Glutamatergic neuron (in vitro differentiated cells): ENCODE data around the gene SPTBN1. TPM values are rescaled to one million over a fixed set of nuclear protein-coding genes. Genes with fewer than 3 reads are reported as not detected.

ENCODE experiments used
- DNase-seq: peaks from one replicate; pipeline ENCODE4 v3.0.0; 2022
- H3K27ac Mint-ChIP-seq: one replicate; pipeline ENCODE4 v1.8.0; 2020; ENCODE audit warnings: mild to moderate bottlenecking, mixed read lengths, inconsistent platforms; ENCODE audit not compliant: unreplicated experiment
- H3K27me3 Mint-ChIP-seq: one replicate; pipeline ENCODE4 v1.8.0; 2020; ENCODE audit warnings: mild to moderate bottlenecking, moderate library complexity, mixed read lengths, inconsistent platforms; ENCODE audit not compliant: unreplicated experiment
- H3K36me3 Mint-ChIP-seq: one replicate; pipeline ENCODE4 v1.8.0; 2020; ENCODE audit warnings: mild to moderate bottlenecking, mixed read lengths, inconsistent platforms; ENCODE audit not compliant: unreplicated experiment
- H3K4me1 Mint-ChIP-seq: one replicate; pipeline ENCODE4 v1.8.0; 2020; ENCODE audit warnings: mild to moderate bottlenecking, low read depth, mixed read lengths, inconsistent platforms; ENCODE audit not compliant: unreplicated experiment
- H3K4me3 Mint-ChIP-seq: one replicate; pipeline ENCODE4 v1.8.0; 2020; ENCODE audit warnings: mild to moderate bottlenecking, mixed read lengths, inconsistent platforms; ENCODE audit not compliant: unreplicated experiment
- H3K9me3 Mint-ChIP-seq: one replicate; pipeline ENCODE4 v1.8.0; 2020; ENCODE audit warnings: mild to moderate bottlenecking, moderate library complexity, mixed read lengths, inconsistent platforms; ENCODE audit not compliant: unreplicated experiment
- total RNA-seq: library from RNA; stranded (reverse); fragmentation: NEBNext Ultra II Directional; extraction: Animal tissue kit (Norgen Biotek cat#: 25700); gene quantifications from one replicate; pipeline ENCODE4 v1.2.1, GENCODE V29; 2021; ENCODE audit not compliant: unreplicated experiment
- TF ChIP-seq, protein P1 (sequence below): fragments of 200-600 bp; sonication (generic); IDR thresholded peaks from one replicate; pipeline ENCODE4 v1.5.0; 2021; ENCODE audit not compliant: partially characterized antibody, unreplicated experiment

The SPTBN1 gene
- total RNA-seq, 1 donor from 2014 or later: 385 TPM

DNA sequence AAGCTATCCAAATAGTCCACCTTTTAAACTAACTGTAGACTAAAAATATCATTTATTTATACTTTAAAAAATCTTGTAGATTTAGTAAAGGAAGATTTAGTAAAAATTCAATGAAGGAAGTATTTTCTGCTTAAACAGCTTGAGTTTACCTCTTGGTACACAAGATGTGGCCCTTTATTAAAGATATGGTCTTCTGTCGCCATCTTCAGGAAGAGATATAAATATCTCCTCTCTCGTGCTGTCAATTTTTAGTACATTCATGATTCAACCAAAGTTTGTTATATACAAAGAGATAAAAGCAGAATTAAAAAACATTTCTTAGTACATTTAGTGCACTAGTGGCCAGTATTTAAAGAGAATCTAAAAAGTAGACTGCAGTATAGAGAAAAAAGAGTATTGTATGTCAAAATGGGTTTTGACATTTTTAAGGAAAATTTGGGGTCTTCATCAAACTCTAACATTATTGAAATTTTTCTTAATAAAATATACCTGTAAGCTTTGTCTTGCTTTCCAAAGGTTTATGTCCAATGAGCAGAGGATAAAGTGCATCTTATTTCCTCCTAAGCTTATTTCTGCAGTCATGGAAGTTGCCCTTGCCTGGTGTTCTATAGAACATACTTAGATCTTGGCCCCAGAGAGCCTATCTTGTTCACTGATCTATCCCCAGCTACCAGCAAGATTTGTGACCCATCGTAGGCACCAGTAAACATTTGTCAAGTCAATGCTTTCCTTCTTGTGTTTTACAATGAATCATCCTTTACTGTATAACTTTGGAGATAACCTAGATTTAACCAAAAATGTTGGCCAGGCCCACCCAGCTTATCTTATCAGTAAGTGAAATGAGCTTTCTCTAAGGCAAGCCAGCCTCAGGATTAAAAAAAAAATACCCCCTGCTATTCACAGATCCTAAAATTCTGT lies 248.8 kb downstream of the SPTBN1 start:
- Mint-ChIP-seq H3K27me3 (peaks cover 3% of the 10 kb centered on the region), H3K36me3 (no peaks in the 10 kb centered on the region), H3K4me1 (no peaks in the 10 kb centered on the region), H3K9me3 (no peaks in the 10 kb centered on the region), H3K4me3 (no peak overlapping the region), H3K27ac (no peak overlapping the region)
- TF ChIP-seq, protein P1, sequence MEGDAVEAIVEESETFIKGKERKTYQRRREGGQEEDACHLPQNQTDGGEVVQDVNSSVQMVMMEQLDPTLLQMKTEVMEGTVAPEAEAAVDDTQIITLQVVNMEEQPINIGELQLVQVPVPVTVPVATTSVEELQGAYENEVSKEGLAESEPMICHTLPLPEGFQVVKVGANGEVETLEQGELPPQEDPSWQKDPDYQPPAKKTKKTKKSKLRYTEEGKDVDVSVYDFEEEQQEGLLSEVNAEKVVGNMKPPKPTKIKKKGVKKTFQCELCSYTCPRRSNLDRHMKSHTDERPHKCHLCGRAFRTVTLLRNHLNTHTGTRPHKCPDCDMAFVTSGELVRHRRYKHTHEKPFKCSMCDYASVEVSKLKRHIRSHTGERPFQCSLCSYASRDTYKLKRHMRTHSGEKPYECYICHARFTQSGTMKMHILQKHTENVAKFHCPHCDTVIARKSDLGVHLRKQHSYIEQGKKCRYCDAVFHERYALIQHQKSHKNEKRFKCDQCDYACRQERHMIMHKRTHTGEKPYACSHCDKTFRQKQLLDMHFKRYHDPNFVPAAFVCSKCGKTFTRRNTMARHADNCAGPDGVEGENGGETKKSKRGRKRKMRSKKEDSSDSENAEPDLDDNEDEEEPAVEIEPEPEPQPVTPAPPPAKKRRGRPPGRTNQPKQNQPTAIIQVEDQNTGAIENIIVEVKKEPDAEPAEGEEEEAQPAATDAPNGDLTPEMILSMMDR: no peak
- no peak for DNase-seq

DNA sequence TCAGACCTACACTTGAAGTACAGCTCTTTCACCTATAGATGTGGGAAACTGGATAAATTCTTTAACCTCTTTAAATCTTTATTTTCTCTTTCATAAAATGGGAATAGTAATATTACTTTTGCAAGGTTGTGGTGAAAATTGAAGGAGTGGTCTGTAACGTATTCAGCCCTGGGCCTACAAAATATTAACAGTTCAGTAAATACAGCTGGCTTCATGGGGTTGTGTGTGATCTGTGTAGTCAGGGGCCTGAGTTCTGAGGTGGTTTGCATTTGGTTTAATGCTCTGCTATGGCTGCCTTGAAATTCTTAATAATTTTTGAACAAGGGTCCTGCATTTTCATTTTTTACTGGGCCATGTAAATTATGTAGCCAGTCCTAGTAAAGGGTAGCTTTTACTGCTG lies 250.5 kb downstream of the SPTBN1 start:
- Mint-ChIP-seq H3K4me3 (no peak overlapping the region), H3K36me3 (no peaks in the 10 kb centered on the region), H3K4me1 (no peaks in the 10 kb centered on the region), H3K27me3 (peaks cover 5% of the 10 kb centered on the region), H3K9me3 (peaks cover 3% of the 10 kb centered on the region), H3K27ac (no peak overlapping the region)
- no peak for DNase-seq
- TF ChIP-seq, protein P1: no peak

DNA sequence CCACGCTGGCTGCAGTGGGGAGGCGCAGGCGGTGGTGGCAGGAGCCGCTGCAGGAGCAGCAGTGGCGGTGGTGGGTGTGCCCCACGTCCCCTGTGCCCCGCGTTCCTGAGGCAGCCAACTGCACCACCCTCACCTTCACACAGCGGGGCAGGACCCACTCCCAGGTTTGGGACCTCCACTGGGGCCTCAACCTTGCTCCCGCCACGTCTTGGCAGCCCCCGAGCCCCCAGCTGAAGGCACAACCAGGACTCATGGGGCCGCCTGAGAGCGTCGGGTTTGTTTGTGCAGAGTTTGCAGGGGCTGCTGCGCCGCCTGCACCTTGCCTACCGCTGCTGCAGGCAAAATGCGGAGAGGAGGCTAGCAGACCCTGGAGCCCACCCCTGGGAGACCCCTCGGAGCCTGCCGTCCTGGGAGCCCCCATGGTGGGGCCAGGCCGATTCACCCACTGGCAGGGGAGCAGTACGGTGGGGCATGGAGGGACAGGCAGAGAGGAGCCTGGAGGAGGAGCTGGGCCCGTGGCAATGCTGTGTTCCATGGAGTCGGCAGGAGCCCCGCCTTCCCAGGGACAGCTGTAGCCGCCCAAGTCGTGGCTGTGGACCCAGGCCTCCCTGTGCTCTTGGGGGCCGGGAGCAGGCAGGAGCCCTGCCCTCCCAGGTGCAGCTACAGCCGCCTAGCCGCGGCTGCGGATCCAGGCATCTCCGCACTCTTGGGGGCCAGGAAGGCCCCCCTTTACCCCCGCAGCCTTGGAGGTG lies 252.6 kb downstream of the SPTBN1 start:
- TF ChIP-seq, protein P1: no peak
- H3K9me3 Mint-ChIP-seq: peaks cover 3% of the 10 kb centered on the region
- H3K27ac Mint-ChIP-seq: no peak overlapping the region
- DNase-seq: peak; percentile 59
- peaks cover 5% of the 10 kb centered on the region for H3K27me3 Mint-ChIP-seq
- no peaks in the 10 kb centered on the region for H3K4me1 Mint-ChIP-seq
- no peaks in the 10 kb centered on the region for H3K36me3 Mint-ChIP-seq
- peak overlapping the region; percentile 59 for H3K4me3 Mint-ChIP-seq

DNA sequence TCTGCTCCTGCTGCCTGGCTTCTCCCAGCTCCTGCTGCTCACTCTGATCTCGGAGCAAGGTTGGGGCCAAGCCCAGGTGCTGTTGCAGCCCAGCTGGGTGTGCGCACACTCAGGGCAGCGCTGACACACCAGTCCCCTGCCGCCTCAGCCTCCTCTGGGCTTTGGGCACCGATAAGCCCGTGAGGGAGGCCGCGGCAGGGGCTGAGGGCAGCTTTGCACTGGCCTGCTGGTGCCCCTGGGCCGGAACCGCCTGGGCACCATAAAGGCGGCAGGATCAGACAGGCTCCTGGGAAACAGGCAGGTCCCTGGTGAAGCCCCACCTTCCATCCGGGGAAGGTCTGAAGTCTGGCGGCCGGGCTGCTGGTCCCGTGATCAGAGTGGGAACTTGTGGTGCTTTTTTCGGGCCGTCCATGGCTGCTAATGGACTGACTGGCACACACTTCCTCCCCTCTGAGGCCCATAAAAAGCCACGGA lies 253.2 kb downstream of the SPTBN1 start:
- TF ChIP-seq, protein P1: no peak
- Mint-ChIP-seq H3K36me3 (no peaks in the 10 kb centered on the region), H3K4me3 (no peak overlapping the region), H3K9me3 (peaks cover 3% of the 10 kb centered on the region), H3K27me3 (peaks cover 5% of the 10 kb centered on the region), H3K27ac (no peak overlapping the region), H3K4me1 (no peaks in the 10 kb centered on the region)
- DNase-seq: peak; percentile 21

DNA sequence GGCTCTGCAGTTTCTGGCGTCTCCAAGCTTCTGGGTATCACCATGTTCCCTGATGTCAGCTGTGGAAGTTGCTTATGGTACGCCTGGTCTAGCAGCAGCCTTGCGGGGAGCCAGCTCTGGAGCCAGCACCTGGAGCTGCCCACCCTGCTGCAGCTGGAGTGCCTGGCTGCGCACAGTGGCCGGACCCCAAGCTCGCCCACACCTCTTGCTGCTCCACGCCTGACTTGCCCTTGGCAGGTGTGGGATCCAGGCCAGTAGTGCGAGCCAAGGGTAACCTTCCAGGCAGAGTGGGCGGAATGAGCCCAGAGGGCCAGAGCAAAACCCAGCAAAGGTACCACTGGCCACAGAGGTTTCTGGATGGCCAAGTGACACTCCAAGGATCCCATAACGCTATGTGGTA lies 254.1 kb downstream of the SPTBN1 start:
- Mint-ChIP-seq H3K4me3 (no peak overlapping the region), H3K36me3 (no peaks in the 10 kb centered on the region), H3K27me3 (peaks cover 5% of the 10 kb centered on the region), H3K9me3 (peaks cover 3% of the 10 kb centered on the region), H3K27ac (no peak overlapping the region), H3K4me1 (no peaks in the 10 kb centered on the region)
- no peak for DNase-seq
- TF ChIP-seq, protein P1: no peak
